Esophagus squamous epithelium (tissue), 4 donors: ENCODE data around the gene FOXQ1.

Experiments used
- POLR2A ChIP-seq, 4 donors: fragments of 450-650 bp; IDR thresholded peaks; one replicate each; pipeline ENCODE4 v1.6.1; 2017; ENCODE audit warnings: antibody characterized with exemption in 4 of 4, mild to moderate bottlenecking in 4 of 4, moderate library complexity in 3 of 4
- TF ChIP-seq, protein P1 (sequence below), 6 experiments: fragments of 450-650 bp in 4 of 6; fragments of 200-600 bp in 2 of 6; sonication (generic) in 2 of 6; IDR thresholded peaks; one replicate each; pipeline ENCODE4 v1.5.1; 2016 to 2019; ENCODE audit warnings: antibody characterized with exemption in 6 of 6, mild to moderate bottlenecking in 4 of 6, moderate library complexity in 4 of 6

DNA sequence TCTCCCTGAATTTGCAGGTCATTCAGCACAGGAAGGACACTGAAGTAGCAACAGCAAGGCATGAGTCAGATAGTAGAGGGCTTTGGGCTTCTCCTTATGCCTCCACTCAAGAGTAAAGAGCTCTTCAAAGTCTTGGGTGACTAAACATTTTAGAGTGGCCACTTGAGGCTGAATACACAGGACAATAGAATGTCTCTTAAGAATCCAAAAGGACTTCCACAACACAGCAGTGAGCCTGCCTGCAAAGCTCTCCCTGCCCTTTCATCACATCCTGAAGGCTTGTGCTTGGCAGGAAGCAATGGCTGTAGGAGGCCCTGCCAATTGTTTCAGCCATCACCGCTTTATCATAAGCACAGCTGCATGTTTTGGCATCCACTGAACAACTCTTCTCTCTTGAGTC is 36.8 kb downstream of the FOXQ1 start:
- TF ChIP-seq, protein P1, sequence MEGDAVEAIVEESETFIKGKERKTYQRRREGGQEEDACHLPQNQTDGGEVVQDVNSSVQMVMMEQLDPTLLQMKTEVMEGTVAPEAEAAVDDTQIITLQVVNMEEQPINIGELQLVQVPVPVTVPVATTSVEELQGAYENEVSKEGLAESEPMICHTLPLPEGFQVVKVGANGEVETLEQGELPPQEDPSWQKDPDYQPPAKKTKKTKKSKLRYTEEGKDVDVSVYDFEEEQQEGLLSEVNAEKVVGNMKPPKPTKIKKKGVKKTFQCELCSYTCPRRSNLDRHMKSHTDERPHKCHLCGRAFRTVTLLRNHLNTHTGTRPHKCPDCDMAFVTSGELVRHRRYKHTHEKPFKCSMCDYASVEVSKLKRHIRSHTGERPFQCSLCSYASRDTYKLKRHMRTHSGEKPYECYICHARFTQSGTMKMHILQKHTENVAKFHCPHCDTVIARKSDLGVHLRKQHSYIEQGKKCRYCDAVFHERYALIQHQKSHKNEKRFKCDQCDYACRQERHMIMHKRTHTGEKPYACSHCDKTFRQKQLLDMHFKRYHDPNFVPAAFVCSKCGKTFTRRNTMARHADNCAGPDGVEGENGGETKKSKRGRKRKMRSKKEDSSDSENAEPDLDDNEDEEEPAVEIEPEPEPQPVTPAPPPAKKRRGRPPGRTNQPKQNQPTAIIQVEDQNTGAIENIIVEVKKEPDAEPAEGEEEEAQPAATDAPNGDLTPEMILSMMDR (IDR thresholded peaks at IDR 0.05), result no peak
- no peak for TF ChIP-seq POLR2A (IDR thresholded peaks at IDR 0.05)
